GM23248 (cell line): ENCODE results near the gene SEMA3F.

Source experiments
- EZH2 ChIP-seq: fragments of 200-600 bp; sonication (generic); IDR thresholded peaks from 2 replicates; pipeline ENCODE4 v1.6.1; 2018; ENCODE audit warnings: antibody characterized with exemption, mild to moderate bottlenecking; ENCODE audit not compliant: insufficient read depth, poor library complexity, severe bottlenecking
- EZH2phosphoT487 ChIP-seq: fragments of 200-600 bp; sonication (generic); IDR thresholded peaks from 2 replicates; pipeline ENCODE4 v1.6.1; 2018; ENCODE audit warnings: antibody characterized with exemption, moderate library complexity, mild to moderate bottlenecking, low read depth; ENCODE audit not compliant: insufficient read depth

DNA sequence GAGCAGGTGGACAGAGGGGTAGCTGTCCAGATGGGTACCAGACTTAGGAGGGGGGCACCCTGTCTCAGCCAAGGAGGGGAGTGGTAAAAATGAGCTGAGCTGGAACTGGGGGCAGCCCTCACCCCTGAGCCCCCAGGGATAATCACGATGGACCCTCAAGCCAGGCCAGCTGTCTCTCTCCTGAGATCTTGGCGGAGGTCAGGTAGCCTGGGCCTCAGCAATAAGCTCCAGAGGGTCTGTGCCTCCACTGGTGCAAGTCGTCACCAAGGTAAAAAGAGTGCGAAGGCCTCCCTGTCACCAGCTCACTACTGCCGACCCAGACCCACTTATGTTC is 55.0 kb downstream of the SEMA3F start:
- no peak for TF ChIP-seq EZH2
- TF ChIP-seq EZH2phosphoT487: no peak
